NCI-H226 (cell line): ENCODE results near the gene BTG3.
A peak's percentile ranks its signal among the peaks of the same experiment; 100 is the strongest.

Experiments used
- DNase-seq: peaks from one replicate; pipeline ENCODE4 v3.0.0-alpha.2; 2015

BTG3 gene, protein sequence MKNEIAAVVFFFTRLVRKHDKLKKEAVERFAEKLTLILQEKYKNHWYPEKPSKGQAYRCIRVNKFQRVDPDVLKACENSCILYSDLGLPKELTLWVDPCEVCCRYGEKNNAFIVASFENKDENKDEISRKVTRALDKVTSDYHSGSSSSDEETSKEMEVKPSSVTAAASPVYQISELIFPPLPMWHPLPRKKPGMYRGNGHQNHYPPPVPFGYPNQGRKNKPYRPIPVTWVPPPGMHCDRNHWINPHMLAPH

DNA sequence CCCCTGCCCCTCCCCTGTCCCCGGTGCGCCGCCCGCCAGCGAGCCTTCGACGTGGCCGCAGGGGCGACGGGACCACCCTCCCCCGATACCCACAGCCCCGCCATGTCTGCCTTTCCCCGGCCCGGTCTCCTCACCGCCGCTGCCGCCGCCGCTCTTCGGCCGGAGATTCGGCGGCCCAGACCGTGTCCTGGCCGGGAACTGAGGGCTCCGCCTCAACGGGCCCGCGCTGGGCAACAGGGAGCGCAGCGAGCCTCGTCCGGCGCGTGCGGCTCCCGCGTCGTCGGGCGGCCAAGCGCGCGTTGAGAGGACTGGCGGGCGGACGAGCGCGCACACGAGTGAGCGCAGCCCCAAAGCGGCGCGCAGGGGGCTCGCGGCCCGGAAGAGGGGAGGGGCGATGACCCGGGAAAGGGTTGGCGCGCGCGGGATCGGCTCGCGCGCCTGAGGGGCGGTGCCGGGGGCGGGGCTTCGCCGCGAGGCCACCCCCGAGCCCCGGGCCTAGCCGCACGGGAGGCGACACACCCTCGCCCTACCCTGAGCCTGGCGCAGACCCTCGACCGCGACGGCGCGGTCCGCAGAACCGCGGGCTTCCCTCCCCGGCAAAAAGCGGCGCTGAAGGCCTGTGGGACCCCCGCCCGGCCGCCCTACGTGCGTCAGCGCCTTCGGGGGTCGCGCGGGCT, at the start of gene BTG3:
BTG3 (minus strand) TSS at position 337 of the 677 bp plus-strand sequence. CDS start 3,757 bp downstream, outside the sequence.
- DNase-seq: peak; percentile 80

DNA sequence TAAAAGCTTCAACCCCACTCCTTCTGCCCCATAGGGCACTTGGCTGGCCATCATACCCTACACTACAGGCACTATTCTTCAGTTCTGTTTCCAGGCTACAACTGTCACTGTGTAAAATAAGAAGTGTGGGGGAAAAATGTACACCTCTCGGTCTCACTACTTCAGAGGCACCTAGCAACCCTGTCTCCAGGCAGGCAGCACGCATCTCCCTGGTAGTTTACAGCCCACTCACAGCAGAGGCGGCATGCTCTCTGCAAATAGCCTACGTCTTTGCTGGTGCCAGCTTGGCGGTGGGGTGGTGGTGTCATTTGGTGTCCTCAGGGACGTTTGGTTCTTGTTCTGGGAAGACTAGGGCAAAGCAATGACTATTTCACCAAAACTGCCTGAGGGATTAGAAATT, 48.2 kb upstream of the BTG3 start:
- no peak for DNase-seq

DNA sequence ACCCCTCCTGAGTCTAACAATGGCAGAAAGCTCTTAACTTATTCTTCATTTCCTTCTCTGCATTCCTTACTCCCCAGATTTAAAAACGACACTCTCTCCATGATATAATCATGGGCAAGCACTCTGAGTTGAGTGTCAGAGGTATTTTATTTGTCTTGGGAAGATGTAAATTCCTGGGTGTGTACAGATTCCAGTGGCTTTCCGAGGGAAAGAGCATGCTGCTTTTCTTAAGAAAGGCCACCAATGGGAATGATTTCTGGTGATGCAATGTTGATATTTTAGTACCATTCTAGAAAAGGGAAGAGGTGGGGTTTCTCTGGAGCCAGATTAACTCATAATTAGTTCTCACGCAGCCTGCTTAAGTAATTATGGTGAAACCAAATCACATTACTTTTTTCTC, 47.8 kb upstream of the BTG3 start:
- DNase-seq: peak; percentile 34

DNA sequence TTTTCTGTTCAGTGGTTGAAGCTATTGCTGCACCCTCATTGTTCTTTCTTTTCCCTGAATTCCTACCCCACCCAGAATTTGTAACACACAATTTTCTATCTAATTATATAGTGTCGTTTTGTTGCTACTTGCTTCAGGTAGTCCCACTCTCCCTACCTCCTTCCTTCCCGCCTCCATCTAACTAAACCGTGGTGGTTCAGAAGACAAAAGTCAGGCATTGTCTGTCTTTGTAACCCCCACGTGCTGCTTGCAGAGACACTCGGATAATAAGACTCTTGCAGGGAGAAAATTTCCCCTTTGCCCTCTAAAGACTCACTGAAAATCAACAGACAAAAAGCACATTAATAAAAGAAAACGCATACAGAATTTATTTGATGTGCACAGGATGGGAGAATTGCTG, 46.2 kb upstream of the BTG3 start:
- no peak for DNase-seq

DNA sequence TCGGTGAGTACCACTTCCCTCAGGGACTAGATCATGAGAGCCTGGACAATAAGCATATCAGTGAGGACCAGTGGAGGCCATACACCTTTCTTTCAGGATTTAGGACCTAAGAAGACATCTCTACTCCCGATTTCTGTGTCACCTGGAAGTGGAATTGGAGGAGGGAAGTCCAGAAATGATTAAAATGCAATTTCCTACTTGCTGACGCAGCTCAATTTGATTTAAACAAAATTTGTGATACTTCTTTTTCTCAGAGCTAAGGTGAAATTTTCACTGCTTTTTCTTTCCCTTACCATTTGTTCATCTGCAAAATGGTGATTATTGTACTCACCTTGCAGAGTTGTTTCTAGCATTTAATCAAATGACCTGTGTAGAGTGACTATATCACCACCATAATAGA, 38.8 kb upstream of the BTG3 start:
- DNase-seq: no peak

DNA sequence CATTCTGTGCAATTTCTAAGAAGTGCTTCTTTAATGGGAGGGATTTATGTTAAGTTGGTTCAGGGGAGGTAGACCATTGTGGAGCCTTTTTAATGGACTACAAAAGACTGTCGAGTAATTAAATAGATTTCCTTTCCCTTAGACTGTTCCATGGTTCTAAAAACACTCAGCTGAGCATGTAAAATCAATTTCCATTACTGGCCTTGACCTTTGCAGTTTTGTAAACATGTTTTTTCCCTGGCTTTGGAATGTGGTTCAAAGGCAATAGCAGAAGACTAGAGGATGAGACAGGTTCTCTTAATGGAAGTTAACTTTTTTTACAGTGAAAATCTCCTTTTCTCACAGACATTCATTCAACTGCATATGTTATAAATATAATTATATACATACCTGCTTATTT, 37.6 kb upstream of the BTG3 start:
- DNase-seq: no peak

DNA sequence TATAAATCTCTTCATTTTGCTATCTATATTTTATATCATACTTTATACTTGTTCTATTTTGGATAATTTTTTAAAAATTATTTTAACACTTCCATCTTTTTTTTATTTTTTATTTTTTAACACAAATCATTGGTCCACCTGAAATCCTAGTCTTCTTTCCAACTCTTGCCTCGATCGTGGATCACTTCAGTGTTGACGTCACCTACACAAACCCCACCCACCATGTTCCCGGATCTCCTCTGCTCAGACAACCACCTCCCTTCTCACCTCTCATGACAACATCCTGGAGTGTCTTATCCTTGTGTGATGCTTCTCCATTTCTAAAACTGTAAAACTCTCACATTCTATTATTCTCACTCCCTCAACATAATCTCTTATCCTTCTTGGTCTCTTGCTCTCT, 34.1 kb upstream of the BTG3 start:
- no peak for DNase-seq

DNA sequence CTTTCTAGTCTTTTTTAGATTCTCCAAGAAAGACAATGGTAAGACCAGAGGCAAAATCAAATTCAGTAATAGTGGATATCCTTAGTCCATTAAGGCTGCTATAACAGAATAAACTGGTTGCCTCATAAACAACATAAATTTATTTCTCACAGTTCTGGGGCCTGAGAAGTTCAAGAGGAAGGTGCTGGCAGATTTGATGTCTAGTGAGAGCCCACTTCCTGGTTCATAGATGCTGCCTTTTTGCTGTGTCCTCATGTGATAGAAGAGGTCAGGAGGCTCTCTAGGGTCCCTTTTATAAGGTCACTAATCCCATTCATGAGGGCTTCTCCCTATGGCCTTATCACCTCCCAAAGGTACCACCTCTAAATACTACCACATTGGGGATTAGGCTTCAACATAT, 31.5 kb upstream of the BTG3 start:
- DNase-seq: no peak

DNA sequence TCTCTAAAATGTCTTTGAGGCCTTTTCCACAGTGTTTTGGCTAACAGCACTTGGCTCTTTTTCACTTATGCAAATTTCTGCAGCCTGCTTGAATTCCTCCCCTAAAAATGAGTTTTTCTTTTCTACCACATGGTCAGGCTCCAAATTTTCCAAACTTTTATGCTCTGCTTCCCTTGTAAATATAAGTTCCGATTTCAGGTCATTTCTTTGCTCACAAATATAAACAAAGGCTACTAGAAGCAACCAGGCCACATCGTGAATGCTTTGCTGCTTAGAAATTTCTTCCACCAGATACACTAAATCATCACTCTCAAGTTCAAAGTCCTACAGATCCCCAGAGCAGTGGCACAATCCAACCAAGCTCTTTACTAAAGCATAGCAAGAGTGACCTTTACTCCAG, 28.1 kb upstream of the BTG3 start:
- no peak for DNase-seq

DNA sequence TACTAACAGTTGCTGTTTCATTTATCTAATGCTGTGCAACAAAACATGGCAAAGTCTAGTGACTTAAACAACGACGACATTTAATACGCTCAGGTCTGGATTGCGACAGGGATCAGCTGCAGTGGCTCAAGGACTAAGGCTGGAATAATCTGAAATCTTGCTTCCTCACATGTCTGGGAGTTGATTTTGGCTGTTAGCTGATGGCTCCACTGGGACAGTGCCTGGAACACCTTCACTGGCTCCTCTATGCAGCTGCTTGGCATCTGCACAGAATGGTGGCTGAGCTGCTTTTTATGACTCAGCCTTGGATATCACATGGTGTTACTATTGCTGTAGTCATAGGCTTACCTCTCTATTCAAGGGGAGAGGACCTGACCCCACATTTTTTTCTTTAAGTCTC, 24.0 kb upstream of the BTG3 start:
- no peak for DNase-seq

DNA sequence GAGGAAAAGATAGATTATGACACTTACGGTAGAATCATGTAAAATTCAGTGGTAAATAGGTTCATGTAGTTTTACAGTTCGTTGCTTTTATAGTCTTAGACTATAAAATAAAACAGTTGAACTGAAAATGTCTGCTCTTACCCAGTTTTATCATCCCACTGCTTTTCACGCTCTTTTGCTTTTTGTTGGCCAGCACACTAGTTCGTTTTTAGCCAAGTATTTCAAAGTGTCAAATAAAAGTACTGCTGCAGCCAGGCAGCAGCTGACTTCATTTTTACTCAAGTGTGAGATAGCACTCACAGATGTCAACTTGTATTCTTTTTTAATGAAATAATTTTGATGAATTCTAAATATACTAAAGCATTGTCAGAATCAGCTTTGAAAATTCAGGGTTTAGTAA, 18.5 kb upstream of the BTG3 start:
- DNase-seq: no peak

DNA sequence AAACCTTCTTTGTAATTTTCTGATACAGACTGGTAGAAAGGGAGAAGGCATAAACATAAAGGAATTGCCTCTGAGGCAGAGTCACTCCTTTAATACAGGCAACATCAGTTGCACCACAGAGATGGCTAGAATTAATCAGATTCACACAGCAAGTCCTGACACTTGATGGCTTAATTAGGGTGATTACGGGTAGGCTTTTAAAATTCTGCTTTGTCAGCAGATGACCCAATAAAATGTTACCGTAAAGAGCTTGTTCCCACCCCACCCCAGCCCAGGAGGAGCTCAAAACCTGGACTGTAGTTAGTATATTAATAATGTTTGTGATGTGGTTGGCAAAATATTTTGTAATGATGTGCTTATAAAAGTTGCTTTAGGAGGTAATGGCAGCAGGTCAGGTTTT, 9.3 kb upstream of the BTG3 start:
- no peak for DNase-seq

DNA sequence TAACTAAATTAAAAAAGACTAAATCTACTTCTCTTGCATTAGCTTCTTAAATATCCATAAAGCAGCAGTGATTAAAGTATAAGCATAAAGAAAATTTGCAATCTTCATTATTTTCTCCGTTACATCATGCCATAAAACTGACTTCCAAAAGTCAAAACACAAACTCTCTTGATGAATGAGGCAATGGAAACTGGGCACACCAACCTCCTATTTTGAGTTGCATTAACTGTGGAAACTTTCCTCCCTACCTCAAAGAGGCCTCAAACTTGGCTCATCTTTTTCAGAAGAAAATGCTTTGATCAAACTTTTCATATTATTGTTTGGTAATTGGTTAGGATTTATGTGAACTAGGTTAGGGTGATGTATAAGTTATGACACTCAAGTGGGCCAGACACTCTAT, 4.1 kb upstream of the BTG3 start:
- no peak for DNase-seq

DNA sequence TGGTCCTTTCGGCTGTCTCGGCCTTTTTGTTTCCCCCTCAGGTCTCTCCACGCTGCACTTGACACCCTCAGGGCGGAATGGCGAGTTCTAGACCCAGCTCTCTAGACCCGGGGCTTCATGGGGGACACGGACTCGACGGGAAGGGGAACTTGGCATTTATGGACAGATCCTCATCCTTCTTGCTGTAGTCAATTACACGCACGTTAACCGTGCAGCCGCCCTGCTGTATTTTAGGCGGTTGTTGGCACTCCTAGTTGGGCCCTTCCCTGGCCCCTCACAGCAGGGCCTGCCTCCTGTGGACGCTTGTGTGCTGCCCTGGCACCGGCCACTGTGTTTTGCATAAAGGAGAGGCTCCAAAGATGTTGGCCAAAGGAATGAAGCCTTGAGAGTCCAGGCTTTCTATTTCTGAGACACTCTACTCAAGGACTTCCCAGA, 558 bp upstream of the BTG3 start:
- DNase-seq: no peak

DNA sequence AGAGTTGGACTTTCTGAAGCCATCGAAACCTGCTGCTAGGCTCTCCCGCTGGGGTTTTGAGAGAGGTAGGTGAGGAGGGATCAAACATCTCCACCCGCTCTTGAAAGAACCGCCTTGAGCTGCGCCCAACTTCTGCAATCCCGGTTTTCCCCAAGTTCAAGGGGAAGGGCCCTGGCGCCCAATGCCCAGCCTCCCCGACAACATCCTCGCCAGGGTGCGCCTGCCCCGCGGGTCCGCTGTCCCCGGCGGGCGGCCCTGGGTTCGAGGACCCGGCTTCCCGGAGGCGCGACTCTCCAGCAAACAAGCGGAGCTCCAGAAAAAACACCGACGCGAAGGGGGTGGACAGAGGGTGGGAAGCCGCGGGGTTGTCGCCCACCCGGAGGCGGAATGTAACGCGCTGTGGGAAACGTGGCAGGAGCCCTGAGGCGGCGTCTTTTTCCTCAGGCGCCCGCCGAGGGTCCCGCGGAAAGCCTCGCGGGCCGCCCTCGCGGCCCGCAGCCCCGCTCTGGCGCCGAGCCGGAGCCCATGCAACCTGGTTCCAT, 607 bp downstream of the BTG3 start:
- peak; percentile 15 for DNase-seq

DNA sequence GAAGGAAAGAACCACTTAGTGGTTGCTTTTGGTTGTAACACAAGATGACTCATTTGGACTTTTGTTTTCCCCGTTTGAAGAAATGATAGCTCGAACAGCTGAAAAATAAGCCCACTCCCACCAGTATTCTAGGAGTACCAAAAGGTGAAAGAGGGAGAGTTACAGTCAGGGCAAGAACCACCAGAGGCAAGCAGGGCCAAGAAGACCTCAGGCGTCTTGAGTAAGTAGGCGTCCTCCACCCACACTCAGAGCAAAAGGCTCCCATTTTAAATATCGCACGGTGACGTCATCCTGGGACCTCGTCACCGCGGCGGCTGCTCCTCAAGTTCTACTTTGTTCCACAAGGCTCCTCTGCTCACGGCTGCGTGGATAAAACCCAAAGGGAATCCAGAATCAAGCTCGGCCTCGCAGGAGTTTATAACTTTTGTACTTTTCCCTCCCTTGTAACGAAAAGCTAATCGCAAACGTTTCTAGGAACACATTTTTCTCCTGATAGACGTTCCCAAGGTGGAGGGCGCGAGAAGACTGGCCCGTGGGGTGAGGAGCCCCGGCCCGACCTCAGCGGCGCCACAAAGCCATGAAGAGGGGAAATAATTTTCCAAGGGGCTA, 1.2 kb downstream of the BTG3 start:
- DNase-seq: peak; percentile 77

DNA sequence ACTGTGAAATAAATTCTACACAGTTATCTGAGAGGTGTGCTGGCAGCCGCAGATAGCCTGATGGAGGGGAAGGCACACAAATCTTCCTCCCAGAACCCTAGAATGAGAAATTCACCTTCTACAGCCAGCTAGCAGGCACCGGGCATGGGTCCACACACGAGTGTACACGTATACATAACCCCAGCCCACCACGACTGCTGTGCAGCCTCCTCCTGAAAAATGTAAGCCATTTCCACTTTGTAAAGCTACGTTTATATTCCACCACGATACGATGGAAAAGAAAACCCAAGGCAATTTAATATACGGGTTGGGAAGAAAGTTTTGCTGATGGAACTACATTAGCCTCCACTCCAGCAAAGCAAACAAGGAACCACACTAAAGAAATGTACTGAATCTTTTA, 1.8 kb downstream of the BTG3 start:
- no peak for DNase-seq

DNA sequence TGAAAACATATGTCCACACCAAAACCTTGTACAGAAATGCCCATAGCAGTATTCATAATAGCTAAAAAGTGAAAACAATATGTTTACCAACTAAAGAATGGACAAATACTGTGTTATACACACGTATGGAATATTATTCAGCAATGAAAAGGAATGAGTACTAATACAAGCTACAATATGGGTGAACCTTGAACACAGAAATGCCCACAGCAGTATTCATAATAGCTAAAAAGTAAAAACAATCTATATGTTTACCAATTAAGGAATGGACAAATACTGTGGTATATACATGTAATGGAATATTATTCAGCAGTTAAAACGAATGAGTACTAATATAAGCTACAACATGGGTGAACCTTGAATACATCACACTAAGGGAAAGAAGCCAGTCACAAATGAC, 3.0 kb downstream of the BTG3 start:
- DNase-seq: no peak

DNA sequence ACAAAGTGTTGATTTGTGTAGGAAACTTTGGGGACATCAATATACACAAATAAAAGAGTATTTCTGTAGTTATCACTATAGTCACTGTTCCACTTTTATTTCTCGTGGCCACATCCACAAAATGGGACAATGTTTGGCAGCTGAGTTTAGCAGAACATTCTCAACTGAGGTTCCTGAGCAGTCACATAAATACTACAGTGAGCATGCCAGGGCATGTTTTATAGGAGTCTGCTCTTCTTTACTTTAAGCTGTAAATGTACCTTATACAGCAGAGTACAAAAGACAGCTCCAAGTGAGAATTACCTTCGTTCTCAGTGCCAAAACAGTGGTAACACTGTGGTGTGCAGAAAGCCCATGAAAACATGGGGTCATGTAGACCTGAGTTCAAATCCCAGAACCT, 5.0 kb downstream of the BTG3 start:
- DNase-seq: no peak

DNA sequence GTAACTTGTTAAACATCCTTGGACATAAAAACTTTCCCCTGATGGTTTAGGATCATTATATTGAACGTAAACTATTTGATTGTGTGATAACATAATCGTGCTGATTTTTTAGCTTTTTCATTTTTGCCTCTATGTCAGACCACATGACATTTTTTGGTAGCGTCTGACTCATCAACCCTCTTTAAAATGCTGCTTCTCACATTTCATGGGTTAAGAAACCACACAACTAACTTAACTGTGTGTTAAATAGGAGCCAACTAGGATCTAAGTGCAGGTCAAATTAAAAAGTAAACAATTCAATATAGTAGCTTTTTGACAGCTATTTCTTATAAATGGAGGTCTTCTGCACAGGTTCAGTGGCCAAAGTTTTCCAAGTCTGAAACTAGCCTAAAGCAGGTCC, 9.8 kb downstream of the BTG3 start:
- no peak for DNase-seq

DNA sequence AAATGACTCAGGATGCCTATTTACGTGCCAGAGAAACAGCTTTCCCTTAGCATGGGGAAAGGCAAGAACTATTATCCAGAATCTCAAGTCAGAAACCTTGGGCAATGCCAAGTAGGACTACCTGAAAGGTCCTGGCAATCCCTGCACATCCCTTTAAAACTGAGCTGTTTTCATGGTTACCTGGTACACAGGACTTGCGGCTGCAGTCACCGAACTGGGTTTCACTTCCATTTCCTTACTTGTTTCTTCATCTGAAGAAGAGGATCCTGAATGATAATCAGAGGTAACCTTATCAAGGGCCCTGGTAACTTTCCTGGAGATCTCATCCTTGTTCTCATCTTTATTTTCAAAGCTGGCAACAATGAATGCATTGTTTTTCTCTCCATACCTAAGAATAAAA, 14.3 kb downstream of the BTG3 start:
- DNase-seq: no peak

DNA sequence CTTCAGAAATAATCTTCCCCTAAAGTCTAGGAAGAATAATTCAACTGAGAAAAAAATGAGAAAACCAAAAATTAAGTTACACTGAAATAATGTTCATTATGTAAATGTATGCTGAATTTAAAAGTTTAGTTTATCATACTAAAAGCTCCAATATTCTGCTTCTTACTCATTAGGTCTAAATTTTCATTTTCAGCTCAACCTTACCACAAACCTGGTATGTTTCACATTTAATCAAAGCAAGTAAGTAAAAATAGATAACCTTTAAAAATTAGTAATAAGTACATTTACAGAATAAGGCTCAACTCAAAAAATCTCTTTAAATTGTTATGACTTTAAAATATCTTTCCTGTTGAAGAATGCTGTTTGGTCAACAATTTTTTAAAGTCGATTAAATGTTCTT, 15.0 kb downstream of the BTG3 start:
- no peak for DNase-seq

DNA sequence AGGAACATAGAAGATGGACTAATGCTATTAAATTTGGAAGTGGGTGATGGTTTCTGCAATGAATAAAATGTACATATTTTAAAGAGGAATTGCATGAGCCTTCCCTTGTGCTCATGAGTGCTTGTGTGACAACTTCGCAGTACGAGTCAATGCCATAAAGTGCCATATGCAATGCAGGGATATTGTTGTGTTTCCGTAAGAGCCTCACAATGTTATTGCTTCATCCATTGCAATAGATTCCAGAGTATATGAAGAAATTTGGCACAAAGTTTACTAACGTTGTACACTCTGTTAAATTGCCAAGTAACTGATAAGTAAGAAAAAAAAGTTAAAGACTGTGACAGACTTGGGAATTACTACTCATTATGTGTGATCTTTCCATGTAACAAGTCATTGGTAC, 22.3 kb downstream of the BTG3 start:
- peak; percentile 16 for DNase-seq

DNA sequence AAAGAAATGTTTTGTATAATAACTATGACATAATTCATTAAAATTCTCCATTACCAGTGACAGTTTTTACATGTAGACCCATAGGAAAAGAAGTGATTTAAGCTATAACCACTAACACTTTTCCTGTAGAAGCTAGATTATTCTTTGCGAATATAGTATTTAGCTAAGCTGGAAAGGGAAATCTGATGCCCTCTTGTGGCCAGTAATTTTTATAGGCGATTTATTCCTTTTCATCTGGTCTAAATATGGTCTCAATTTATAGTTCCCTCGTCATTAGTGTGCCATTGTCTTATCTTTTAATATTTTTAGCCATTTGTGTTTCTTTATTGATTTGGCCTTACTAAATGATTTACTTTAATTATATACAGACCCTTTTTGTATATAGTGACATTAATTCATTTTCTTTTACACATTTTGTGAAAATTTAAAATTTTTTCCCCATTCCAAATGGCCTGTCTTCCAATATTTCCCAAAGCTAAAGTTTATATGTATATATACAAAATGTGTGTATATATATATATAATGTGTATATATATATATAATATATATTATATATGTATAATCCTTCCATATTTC, 26.7 kb downstream of the BTG3 start:
- DNase-seq: peak; percentile 20
